GM18498 (cell line): ENCODE data around the gene ZNF14.
A peak's percentile ranks its signal among the peaks of the same experiment; 100 is the strongest.
"Not testable (repeated sequence)": the region's sequence is repeated elsewhere in the genome, so short reads cannot be mapped to it uniquely, and the experiment has no call there.

Experiments used
- ATAC-seq: cut with Tn5 transposase; IDR thresholded peaks from one replicate; pipeline ENCODE4 v1.9.1; 2021; ENCODE audit warnings: mild to moderate bottlenecking, moderate library complexity; ENCODE audit not compliant: unreplicated experiment

ZNF14 gene

DNA sequence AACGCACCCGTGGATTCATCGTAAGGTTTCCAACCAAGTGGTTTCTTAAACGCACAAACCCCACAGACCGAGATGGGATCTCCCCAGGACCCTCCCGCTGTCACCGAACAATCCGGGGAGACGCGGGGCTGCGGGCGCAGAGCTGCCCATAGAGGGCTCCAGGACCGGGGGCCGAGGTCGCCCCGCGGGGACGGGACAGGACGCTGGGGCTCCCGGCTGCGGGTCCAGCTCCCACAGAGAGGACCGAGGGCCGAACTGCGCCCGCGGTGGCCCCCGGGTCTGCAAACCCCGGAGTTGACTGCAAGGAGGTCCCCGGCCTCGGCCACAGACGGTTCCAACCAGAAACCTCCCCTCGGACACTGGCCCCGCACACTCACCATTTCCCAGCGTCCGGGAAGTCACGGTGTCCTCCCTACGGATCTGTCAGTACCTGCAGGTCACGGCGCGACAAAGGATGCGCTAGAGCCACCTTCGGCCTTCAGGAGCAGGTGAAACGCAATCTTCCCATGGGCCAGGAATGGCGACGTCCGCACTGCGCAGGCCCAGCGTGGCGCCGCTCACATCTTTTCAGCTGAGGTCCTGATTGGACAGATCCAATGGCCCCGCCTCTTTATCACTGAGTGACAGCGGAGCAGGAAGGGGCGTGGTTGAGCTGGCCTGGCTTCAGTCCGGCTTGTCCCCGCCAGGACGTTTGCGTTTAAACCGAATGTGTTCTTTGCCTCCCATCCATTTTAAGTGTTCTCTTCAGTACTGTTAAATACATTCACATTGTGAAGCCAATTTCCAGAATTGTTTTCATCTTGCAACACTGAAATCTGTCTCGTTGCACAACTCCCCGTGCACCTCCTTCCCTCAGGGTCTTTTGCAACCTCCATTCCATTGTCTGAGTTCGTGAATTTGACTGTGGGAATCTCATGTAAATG, at the start of gene ZNF14:
ZNF14 (minus strand) TSS at position 534 of the 923 bp plus-strand sequence; CDS start at position 380, 154 bp downstream.
- peak; percentile 99 for ATAC-seq

DNA sequence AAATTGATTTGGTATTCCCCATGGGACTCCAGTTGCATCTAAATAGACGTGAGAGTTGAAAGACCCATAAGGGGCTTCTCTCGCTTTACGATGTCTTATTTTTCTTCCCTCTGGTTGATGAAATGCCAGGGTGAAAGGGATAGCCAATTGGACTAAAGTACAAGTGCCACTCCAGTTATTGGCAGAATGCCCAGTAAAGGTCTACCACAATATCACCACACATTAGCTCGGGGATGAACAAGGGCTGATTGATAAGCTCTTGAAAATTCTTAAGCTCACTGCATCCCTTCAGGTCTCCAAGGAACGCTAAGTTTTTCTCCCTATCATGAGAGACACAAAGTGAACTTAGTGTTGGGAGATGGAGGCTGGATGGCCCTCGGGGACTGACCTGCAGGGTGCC, 48.9 kb upstream of the ZNF14 start:
- ATAC-seq, result not testable (repeated sequence)

DNA sequence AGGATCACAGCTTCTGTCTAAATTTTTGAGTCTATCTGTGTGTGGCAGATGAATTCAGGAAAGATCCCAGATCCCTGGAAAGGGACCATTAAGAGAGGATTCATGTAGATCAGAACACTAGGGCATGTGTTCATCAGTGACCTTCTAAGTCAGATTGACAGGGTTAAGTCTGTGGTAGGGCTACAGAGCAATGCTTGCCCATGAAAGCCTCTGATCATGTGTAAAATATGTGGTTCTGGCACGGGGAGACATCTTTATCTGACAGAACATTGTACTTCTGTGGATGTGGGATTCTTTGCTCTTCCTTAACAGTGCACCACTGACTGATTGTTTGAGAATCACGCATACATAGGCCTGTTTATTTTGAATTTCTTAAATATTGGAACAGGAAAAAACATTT, 45.8 kb upstream of the ZNF14 start:
- no peak for ATAC-seq

DNA sequence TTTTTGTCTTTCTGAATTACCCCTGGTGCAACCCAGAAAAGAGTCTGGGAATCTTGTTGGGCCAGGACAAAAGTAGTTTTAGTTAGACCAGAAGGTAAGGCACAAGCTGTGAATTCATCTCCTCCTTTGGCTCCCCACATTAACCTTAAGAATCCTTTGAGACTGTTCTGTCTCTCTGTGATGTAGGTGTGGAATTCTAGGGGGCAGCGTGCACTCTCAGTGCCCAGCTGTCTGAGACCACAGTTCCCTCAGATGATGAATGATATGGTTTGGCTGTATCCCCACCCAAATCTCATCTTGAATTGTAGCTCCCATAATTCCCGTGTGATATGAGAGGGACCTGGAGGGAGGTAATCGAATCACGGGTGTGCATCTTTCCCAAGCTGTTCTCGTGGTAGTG, 44.8 kb upstream of the ZNF14 start:
- ATAC-seq, result no peak

DNA sequence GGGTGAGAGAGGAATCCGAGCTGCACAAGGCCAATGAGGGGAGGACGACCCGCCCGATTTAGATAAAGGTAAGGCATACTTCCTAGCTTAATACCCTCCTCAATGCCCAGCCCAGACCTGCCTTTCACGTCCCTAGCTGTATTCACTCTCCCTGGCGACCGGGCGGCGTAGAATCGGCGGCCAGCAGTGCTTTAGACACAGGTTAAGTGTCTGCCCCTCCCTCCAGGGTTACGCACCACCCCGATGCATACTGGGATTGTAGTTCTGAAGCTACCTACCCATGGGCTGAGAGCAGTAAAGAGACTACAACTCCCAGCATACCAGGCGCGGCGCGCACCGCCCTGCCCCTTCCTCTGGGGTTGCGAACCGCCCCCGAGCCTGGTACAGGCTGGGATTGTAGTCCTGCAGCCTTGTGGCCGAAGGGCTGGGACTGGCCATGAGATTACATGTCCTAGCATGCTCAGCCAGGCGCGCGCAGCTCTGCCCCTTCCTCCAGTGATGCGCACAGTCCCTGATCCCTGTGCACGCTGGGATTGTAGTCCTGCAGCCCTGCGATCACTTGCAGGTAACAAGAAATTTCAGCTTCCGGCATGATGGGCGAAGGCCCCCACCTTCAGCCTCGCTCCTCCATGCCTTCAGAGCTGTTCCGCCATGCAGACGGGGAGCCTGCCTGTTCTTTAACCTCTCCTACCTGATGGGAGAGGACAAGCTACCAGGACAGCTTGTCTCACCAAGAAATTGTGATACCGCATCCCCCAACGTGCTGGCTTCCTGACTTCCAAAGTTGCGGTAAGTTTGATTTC, 43.5 kb upstream of the ZNF14 start:
- peak; percentile 97 for ATAC-seq

DNA sequence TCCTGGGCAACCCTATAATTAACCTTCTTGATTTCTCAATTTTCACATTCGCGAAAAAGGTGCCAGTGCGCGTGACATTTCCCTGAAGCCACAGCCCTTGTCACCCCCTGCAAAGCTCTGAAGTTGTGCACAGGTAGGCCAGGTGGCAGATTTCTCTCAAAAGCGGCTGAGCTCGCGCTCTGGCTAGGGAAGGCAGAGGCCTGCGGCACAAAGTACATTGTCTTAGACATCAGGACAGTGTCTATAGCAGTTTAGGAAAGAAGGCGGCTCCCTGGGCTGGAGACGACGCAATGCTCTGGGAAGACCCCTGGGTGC, 42.9 kb upstream of the ZNF14 start:
- peak; percentile 1 for ATAC-seq

DNA sequence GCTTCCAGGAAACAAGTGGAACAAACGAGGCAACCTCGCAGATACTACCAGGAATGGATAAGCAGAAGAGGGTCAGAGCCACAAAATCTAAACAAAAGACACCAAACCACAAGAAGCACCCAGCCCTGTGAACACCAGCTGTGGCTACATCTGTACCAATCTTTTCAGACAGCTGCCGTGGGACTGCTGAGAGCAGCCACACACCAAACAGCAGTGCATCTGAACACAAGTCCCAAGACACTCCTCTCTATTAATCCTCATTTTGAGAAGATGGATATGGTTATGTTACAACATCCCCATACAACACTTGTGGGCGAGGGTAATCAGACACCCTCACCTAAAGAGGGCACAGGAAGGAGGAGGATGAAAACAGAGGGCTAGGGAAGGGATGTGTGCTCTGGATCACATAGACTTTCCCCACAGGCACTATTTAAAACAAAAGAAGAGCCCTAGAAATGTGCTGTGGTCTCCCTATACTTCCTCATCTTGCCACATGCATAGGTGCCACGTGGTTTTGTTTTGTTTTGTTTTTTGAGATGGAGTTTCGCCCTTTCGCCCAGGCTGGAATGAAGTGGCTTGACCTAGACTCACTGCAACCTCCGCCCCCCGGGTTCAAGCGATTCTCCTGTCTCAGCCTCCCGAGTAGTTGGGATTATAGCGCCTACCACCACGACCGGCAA, 41.6 kb upstream of the ZNF14 start:
- ATAC-seq, result no peak

DNA sequence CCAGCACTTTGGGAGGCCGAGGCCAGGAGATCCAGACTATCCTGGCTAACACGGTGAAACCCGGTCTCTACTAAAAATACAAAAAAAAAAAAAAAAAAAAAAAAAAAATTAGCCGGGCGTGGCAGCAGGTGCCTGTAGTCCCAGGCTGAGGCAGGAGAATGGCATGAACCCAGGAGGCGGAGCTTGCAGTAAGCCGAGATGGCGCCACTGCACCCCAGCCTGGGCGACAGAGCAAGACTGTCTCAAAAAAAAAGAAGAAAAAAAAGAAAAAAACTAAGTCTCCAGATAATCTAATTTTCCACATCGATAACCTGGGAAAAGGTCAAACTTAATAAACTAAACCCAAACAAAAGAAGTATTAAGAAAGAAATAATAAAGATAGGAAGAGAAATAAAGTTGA, 39.1 kb upstream of the ZNF14 start:
- not testable (repeated sequence) for ATAC-seq

DNA sequence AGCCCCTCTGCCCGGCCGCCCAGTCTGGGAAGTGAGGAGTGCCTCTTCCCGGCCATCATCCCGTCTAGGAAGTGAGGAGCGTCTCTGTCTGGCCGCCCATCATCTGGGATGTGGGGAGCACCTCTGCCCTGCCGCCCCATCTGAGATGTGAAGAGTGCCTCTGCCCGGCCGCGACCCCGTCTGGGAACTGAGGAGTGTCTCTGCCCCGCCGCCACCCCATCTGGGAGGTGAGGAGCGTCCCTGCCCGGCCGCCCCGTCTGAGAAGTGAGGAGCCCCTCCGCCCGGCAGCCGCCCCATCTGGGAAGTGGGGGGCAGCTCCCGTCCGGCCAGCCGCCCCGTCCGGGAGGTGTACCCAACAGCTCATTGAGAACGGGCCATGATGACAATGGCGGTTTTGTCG, 37.1 kb upstream of the ZNF14 start:
- ATAC-seq, result not testable (repeated sequence)

DNA sequence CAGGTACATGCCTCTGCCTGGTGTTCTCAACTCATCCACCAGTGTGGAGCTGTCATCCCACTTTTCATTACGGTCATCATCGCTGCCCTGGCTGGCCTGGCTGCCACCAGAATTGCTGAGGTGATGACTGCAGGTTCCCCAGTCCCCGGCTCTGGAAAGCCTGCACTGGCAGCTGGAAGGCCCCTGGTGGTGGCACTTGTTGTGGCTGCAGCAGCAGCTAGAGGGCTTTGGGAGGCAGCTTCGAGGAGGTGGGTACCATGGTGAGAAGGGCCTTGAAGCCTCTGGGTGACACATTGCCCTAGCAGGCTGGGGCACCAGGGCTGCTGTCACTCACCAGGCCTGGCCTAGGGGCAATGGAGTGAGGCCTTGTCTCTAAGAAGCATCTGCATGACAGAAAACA, 25.3 kb upstream of the ZNF14 start:
- ATAC-seq, result no peak

DNA sequence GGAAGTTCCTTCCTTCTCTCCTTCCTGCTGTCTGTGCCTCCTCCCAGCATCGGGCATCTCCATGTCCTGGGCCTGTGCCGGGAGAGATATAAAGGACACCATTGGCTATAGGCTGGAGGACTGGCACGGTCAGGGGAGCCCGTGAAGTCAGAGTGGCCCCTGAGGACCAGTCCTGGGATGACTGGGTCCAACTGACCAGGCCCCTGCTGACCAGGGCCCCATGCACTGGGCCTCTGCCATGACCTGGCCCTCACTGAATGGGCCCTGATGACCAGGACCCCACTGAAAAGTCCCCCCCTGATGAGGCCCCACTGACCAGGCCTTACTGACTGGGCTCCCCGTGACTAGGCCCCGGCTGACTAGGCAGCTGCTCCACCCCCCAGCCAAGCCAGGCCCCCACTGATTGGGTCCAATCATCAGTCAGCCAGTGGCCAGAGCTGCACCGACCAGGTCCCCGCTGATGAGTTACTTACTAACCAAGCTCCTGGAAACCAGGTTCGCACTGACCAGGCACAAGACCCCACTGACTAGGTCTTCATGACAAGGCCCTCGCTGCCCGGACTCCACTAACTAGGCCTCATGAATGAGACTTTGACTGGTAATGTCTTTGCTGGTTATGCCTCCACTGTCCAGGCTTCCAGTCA, 20.0 kb upstream of the ZNF14 start:
- no peak for ATAC-seq

DNA sequence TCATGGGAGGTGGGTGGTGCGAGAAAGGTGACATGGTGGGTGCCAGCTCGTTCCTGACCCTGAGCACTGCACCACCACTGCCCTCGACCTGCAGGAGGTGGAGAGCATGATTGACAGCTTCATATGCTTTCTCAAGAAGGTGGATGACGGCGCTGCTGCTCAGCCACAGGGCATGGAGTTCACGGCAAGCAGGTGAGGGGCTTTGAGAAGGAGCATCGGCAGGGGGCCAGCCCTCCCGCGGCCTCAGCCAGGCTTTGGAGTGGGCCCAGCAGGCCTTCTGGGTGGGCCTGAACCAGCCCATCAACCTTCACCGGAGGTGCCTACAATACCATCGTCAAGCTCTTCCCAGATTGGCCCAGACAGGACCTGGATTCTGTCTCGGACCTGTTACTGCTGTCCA, 18.9 kb upstream of the ZNF14 start:
- ATAC-seq, result no peak

DNA sequence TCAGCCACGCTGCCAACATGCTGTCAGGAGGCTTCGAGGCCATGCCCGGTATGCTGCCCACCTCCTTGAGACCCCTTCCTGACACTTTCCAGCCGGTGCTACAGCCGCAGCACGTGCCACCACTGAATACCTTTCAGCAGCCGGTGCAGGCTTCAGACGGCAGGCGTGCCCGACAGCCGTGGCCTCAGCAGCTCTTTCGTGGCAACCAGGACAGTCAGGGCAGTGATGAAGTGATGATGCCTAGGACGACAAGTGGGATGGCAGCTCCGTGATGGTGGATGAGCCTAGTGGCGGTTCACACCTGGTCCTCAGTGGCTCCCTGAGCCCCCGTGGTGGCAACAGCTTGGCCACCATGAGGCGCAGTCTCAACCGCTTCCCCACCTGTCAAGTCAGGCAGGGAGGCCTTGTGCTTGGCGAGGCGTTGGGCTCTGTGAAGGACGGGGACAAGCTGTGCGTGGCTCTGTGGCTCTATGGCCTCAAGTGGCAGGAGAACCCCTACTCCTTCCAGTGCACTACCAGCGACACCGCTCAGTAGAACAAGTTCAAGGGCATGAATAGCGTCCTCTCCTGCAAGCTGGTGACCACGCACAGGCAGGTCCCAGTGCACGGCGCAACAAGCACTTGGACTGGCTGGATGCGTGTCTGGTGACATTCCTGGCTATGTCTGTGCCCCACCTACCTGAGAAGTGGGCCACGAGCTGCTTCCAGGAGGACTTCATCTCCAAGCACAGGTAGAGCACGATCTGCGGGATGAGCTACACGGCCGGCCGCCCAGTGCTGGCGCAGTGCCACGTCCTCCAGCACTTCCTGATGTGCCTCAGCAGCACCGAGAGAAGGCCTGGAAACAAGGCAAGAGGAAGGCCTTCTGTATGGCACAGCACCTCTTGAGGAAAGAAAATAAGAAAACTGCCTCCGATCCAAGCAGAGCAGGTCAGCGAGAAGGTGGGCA, 18.2 kb upstream of the ZNF14 start:
- ATAC-seq, result no peak

DNA sequence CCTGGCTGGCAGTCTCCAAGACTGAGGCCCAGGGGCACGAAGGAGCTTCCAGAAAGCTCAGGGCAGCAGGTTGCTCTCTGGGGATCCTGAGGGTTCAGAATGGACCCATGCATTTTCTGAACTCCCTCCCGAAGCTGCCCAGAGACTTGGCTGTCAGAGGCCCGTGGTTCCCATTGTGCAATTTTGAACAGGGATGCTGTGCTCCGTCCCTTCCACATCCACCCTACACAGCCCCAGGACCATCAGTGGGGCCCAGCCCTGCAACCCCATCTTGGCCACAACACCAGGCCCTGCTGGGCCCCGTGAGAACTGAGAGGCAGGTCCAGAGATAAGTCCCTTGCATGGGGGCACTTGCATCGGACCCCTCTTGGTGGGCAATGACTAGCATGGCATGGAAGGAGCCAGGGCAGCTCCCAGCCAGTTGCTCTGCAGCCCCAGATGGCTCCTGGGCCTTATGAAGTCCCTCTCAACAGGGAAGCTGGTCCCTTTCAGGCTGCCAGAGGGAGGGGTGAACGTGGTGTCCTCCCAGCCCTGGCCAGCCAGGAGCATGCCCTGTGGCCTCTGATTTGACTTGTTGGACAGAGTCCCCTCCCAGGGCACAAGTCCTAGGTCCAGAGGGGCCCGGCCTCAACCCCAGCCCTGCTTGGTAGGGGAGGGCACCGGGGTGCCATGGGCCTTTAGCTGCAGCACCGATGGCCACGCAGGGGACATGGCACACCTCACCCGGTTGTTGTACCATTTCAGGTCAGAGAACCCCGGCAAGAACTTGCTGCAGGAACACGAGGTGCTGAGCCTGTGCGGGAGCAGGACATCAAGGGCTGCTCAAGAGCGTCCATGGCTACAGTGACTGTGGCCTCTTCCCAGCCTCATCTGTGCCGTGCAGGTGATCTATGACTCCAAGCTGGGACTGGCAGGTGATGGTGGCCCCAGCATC, 17.3 kb upstream of the ZNF14 start:
- no peak for ATAC-seq

DNA sequence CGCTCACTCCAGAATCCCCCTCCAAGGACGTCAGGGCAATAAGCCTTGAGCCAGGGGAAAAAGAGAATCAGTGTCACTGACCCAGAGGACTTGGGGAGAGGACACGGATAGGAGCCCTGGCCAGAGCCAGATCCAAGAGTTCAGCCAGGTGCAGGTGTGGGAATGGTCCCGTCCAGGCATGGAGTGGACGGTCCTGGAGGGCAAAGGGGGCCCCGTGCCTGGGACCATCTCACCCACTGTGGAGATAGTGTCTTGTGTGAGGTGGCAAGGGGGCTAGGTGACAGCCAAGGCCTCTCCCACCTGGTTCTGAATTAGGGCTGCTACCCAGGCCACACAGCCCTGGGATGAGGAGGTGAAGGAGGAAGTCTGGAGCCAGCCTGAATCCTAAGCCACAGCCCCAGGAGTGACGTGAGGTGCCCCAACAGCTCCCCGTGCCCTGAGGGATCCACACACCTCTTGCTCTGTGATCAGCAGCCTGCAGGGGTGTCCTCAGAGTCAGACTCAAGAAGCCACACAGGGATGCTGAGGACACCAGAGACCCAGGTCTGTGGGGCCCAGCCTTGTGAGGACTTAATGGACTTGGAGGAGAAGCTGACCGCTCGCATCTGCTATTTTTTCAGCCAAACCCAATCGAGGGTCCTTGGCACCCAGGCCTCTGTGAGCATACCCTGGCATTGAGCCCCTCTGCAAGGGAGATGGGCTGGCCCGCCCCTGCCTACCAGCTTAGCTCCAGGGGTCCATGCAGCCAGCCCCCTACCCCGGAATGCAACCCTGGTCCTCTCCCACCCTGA, 16.4 kb upstream of the ZNF14 start:
- no peak for ATAC-seq

DNA sequence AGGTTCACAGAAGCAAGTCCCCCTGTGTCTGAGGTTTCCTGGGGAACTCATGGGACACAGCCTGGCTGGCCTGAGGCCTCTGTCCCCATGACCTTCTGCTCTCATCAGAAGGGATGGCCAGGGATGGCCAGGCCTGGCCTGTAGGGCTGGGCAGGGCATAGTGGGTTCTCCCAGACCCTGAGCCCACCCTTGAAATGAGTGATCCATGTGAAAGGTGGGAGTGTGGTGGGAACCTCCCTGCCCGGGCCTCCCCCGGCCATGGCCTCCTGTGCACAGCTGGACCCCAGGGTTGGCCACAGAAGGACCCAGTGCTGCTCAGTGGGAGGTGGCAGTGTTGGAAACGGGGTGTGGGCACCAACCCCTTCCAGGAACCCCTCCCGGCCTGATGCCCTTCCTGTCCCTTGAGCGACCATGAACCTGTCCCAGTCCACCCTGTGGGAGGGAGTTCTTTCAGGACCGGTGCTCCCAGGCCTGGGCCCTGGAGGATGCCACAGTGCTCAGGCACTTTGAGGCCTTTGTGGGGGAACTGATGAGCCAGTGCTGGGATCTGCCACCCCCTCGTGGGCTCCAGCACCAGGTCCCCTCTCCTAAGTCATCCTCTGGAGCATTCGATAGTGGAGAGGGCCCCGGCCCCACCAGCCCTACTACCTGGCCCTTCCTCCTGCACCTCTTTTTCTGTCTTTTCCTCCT, 15.5 kb upstream of the ZNF14 start:
- ATAC-seq, result no peak
